HG03432 (cell line): ENCODE measurements around the gene DUOXA1.

Experiments used
- ATAC-seq: cut with Tn5 transposase; IDR thresholded peaks from one replicate; pipeline ENCODE4 v1.9.1; 2021; ENCODE audit warnings: mild to moderate bottlenecking, moderate library complexity; ENCODE audit not compliant: unreplicated experiment

DUOXA1 gene

GRCh38 chr15:45134046-45134445 is 4.4 kb upstream of the DUOXA1 start:
- ATAC-seq, result no peak

- ATAC-seq, result no peak
Observed at GRCh38 chr15:45133561-45133920, 3.9 kb upstream of the DUOXA1 start.

GRCh38 chr15:45132844-45133560 is 3.3 kb upstream of the DUOXA1 start:
- no peak for ATAC-seq

- no peak for ATAC-seq
Observed at GRCh38 chr15:45131510-45131909, 1.8 kb upstream of the DUOXA1 start.

GRCh38 chr15:45130291-45131000 is 767 bp upstream of the DUOXA1 start:
- no peak for ATAC-seq

GRCh38 chr15:45128971-45129639 is 574 bp downstream of the DUOXA1 start:
- no peak for ATAC-seq

- no peak for ATAC-seq
Observed at GRCh38 chr15:45126535-45127158, 3.0 kb downstream of the DUOXA1 start.

- ATAC-seq, result no peak
Observed at GRCh38 chr15:45123397-45123796, 6.3 kb downstream of the DUOXA1 start.

GRCh38 chr15:45122719-45123118 is 7.0 kb downstream of the DUOXA1 start:
- ATAC-seq, result no peak

- no peak for ATAC-seq
Observed at GRCh38 chr15:45121706-45122417, 7.8 kb downstream of the DUOXA1 start.

- no peak for ATAC-seq
Observed at GRCh38 chr15:45121020-45121419, 8.7 kb downstream of the DUOXA1 start.

GRCh38 chr15:45120081-45120972 is 9.4 kb downstream of the DUOXA1 start:
- no peak for ATAC-seq

- ATAC-seq, result no peak
Observed at GRCh38 chr15:45118996-45119395, 10.7 kb downstream of the DUOXA1 start.

- peak; percentile 93 for ATAC-seq
Observed at GRCh38 chr15:45118131-45118588, 11.5 kb downstream of the DUOXA1 start.

GRCh38 chr15:45117308-45118130 is 12.2 kb downstream of the DUOXA1 start:
- ATAC-seq, result peak; percentile 29

GRCh38 chr15:45116482-45117307 is 13.0 kb downstream of the DUOXA1 start:
- no peak for ATAC-seq

GRCh38 chr15:45116006-45116481 is 13.6 kb downstream of the DUOXA1 start:
- ATAC-seq, result no peak

GRCh38 chr15:45115312-45115820 is 14.3 kb downstream of the DUOXA1 start:
- no peak for ATAC-seq
